Right cardiac atrium (tissue), 5 donors: ENCODE data around the gene DLGAP4. TPM values are rescaled to one million over a fixed set of nuclear protein-coding genes. Genes with fewer than 3 reads are reported as not detected.
A peak's percentile ranks its signal among the peaks of the same experiment; 100 is the strongest.

Experiments
- ATAC-seq, 2 donors: fragments of 200-7000 bp; cut with Tn5 transposase; one replicate each; pipeline versions ENCODE4 v1.8.0 to v1.9.1; 2020; ENCODE audit warnings: moderate library complexity in 2 of 2, mild to moderate bottlenecking in 1 of 2
- DNase-seq, 3 donors: peaks; one replicate each; pipeline ENCODE4 v3.0.0-alpha.2; 2020
- H3K27ac ChIP-seq: one replicate; pipeline ENCODE4 v1.5.1; 2013; ENCODE audit warnings: mild to moderate bottlenecking, low read length, control low read depth, moderate library complexity
- H3K27me3 ChIP-seq: one replicate; pipeline ENCODE4 v1.6.1; 2013; ENCODE audit not compliant: control insufficient read depth, insufficient read depth
- H3K4me1 ChIP-seq: one replicate; pipeline ENCODE4 v1.6.1; 2013; ENCODE audit warnings: low read length; ENCODE audit not compliant: control insufficient read depth, insufficient read depth
- H3K4me3 ChIP-seq: one replicate; pipeline ENCODE4 v1.5.1; 2013; ENCODE audit warnings: low read length, control low read depth
- H3K9me3 ChIP-seq: one replicate; pipeline ENCODE4 v1.6.1; 2013; ENCODE audit warnings: low read length; ENCODE audit not compliant: control insufficient read depth
- WGBS: extraction: QIAGEN DNeasy Blood & Tissue Kit; methylation state at CpG from one replicate; pipeline ENCODE4 v1.1.7; 2013; 5-methylcytosine and 5-hydroxymethylcytosine counted together
- intact Hi-C, 4 donors: fragments of 100-400 bp; cut with DNase I; formaldehyde crosslinking; loops; one replicate each; pipeline versions ENCODE4 v1.11.0 to v1.14.0; 2022 to 2023
- polyA plus RNA-seq: library from polyadenylated mRNA; stranded (reverse); fragments of 200-250 nt; gene quantifications from one replicate; pipeline ENCODE4 v1.2.3, GENCODE V29; 2013
- total RNA-seq, 4 donors: library from RNA; stranded (reverse); fragmentation: NEBNext Ultra II Directional; extraction: Animal tissue kit (Norgen Biotek cat#: 25700); gene quantifications; one replicate each; pipeline ENCODE4 v1.2.1, GENCODE V29; 2021
- donor health status: healthy with polysubstance abuse.
- donor health status: DM: no; HTN: yes; CAD: no.
- donor health status: DM: no; HTN: no; CAD: no.
- donor health status: DM: no; HTN: yes; CAD: no; lungs with severe emphysema.
- donor health status: DM: yes; HTN: yes; CAD: no.

DLGAP4 gene
- total and polyA plus RNA-seq, 5 donors: 40.7 to 60.5 (median 42.8) TPM

GRCh38 chr20:36349384-36350170 lies 43.4 kb downstream of the DLGAP4 start:
- intact Hi-C loops: no loop called here
- no peak for ATAC-seq
- 81% methylated on average over 16 of the region's 16 CpGs for WGBS
- no peaks in the 10 kb centered on the region for H3K9me3 ChIP-seq
- H3K4me1 ChIP-seq: no peaks in the 10 kb centered on the region
- no peak for DNase-seq
- no peak overlapping the region for H3K27ac ChIP-seq
- no peak overlapping the region for H3K4me3 ChIP-seq
- no peaks in the 10 kb centered on the region for H3K27me3 ChIP-seq

- 90% methylated on average over 1 of the region's 1 CpG for WGBS
- DNase-seq (no peak), ATAC-seq (peak in 1 of 2 donors; percentile 11)
- intact Hi-C loops: no loop called here
- H3K27me3 ChIP-seq: no peaks in the 10 kb centered on the region
- no peaks in the 10 kb centered on the region for H3K4me1 ChIP-seq
- no peaks in the 10 kb centered on the region for H3K9me3 ChIP-seq
- H3K27ac ChIP-seq: no peak overlapping the region
- no peak overlapping the region for H3K4me3 ChIP-seq
Measured at GRCh38 chr20:36350439-36350838, 44.3 kb downstream of the DLGAP4 start.

- Histone ChIP-seq H3K4me3 (no peak overlapping the region), H3K9me3 (no peaks in the 10 kb centered on the region), H3K27ac (no peak overlapping the region), H3K4me1 (no peaks in the 10 kb centered on the region), H3K27me3 (no peaks in the 10 kb centered on the region)
- ATAC-seq (no peak), DNase-seq (no peak)
- 85% methylated on average over 6 of the region's 6 CpGs for WGBS
- intact Hi-C loops: no loop called here
Measured at GRCh38 chr20:36351937-36352336, 45.8 kb downstream of the DLGAP4 start.

- DNase-seq: no peak
- 58% methylated on average over 11 of the region's 11 CpGs for WGBS
- H3K4me1 ChIP-seq: no peaks in the 10 kb centered on the region
- no peak for ATAC-seq
- no peaks in the 10 kb centered on the region for H3K27me3 ChIP-seq
- intact Hi-C loops: no loop called here
- no peak overlapping the region for H3K4me3 ChIP-seq
- H3K27ac ChIP-seq: no peak overlapping the region
- no peaks in the 10 kb centered on the region for H3K9me3 ChIP-seq
Measured at GRCh38 chr20:36352843-36353553, 46.9 kb downstream of the DLGAP4 start.

- DNase-seq: no peak
- WGBS: 57% methylated on average over 9 of the region's 9 CpGs
- intact Hi-C loops: no loop called here
Measured at GRCh38 chr20:36353740-36354139, 47.6 kb downstream of the DLGAP4 start.

GRCh38 chr20:36355469-36356171 lies 49.5 kb downstream of the DLGAP4 start:
- intact Hi-C loops: no loop called here

More at GRCh38 chr20:36353740-36354139, 47.6 kb downstream of the DLGAP4 start:
- no peak overlapping the region for H3K27ac ChIP-seq
- H3K27me3 ChIP-seq: no peaks in the 10 kb centered on the region
- no peaks in the 10 kb centered on the region for H3K4me1 ChIP-seq
- no peak for ATAC-seq
- no peak overlapping the region for H3K4me3 ChIP-seq
- no peaks in the 10 kb centered on the region for H3K9me3 ChIP-seq

GRCh38 chr20:36359668-36360406 lies 53.7 kb downstream of the DLGAP4 start:
- H3K27me3 ChIP-seq: no peaks in the 10 kb centered on the region

More at GRCh38 chr20:36355469-36356171, 49.5 kb downstream of the DLGAP4 start:
- no peaks in the 10 kb centered on the region for H3K4me1 ChIP-seq
- 85% methylated on average over 5 of the region's 5 CpGs for WGBS
- no peaks in the 10 kb centered on the region for H3K27me3 ChIP-seq
- no peak overlapping the region for H3K4me3 ChIP-seq
- ATAC-seq (no peak), DNase-seq (no peak)
- no peaks in the 10 kb centered on the region for H3K9me3 ChIP-seq
- H3K27ac ChIP-seq: no peak overlapping the region

GRCh38 chr20:36360429-36360828 lies 54.3 kb downstream of the DLGAP4 start:
- ATAC-seq (no peak), DNase-seq (no peak)
- Histone ChIP-seq H3K27me3 (no peaks in the 10 kb centered on the region), H3K9me3 (no peaks in the 10 kb centered on the region), H3K4me3 (no peak overlapping the region), H3K4me1 (no peaks in the 10 kb centered on the region), H3K27ac (no peak overlapping the region)
- 69% methylated on average over 10 of the region's 10 CpGs for WGBS
- intact Hi-C loops: no loop called here

More at GRCh38 chr20:36359668-36360406, 53.7 kb downstream of the DLGAP4 start:
- Histone ChIP-seq H3K4me1 (no peaks in the 10 kb centered on the region), H3K4me3 (no peak overlapping the region), H3K27ac (no peak overlapping the region), H3K9me3 (no peaks in the 10 kb centered on the region)
- DNase-seq: no peak
- ATAC-seq: no peak
- WGBS: 76% methylated on average over 11 of the region's 11 CpGs
- intact Hi-C loops: no loop called here

GRCh38 chr20:36361406-36361805 lies 55.3 kb downstream of the DLGAP4 start:
- H3K27ac ChIP-seq: no peak overlapping the region
- H3K4me3 ChIP-seq: no peak overlapping the region
- H3K4me1 ChIP-seq: no peaks in the 10 kb centered on the region
- no peak for DNase-seq
- 73% methylated on average over 9 of the region's 9 CpGs for WGBS
- H3K27me3 ChIP-seq: no peaks in the 10 kb centered on the region
- H3K9me3 ChIP-seq: no peaks in the 10 kb centered on the region
- ATAC-seq: no peak
- intact Hi-C loops: no loop called here

- intact Hi-C loops: no loop called here
Measured at GRCh38 chr20:36362261-36362660, 56.1 kb downstream of the DLGAP4 start.

More at GRCh38 chr20:36362261-36362660, 56.1 kb downstream of the DLGAP4 start:
- H3K9me3 ChIP-seq: no peaks in the 10 kb centered on the region
- H3K4me3 ChIP-seq: no peak overlapping the region
- WGBS: 69% methylated on average over 3 of the region's 3 CpGs
- DNase-seq (no peak), ATAC-seq (no peak)
- no peak overlapping the region for H3K27ac ChIP-seq
- no peaks in the 10 kb centered on the region for H3K4me1 ChIP-seq
- no peaks in the 10 kb centered on the region for H3K27me3 ChIP-seq
